ENCODE data around the gene MRE11. TPM values are rescaled to one million over a fixed set of nuclear protein-coding genes. Genes with fewer than 3 reads are reported as not detected.

MRE11 gene
- total RNA-seq, 1 experiment from 2014 or later: 27.2 TPM

- BruUV-seq (replicated peaks): no TSS peak
- TF ChIP-seq CTCF (IDR thresholded peaks at IDR 0.05; ENCODE audit: unreplicated experiment): no peak
- no peak overlapping the region for H3K4me3 Mint-ChIP-seq (ENCODE audit: low read depth, unreplicated experiment)
- intact Hi-C loops (cut with micrococcal nuclease; ENCODE audit: unreplicated experiment): no loop called here
- H3K27ac Mint-ChIP-seq (ENCODE audit: unreplicated experiment): no peak overlapping the region
- H3K9me3 Mint-ChIP-seq (ENCODE audit: low read depth, unreplicated experiment): no peaks in the 10 kb centered on the region
- H3K36me3 Mint-ChIP-seq (ENCODE audit: insufficient read depth, unreplicated experiment): peaks cover 11% of the 10 kb centered on the region
- no peak for DNase-seq
- no peaks in the 10 kb centered on the region for H3K27me3 Mint-ChIP-seq (ENCODE audit: unreplicated experiment)
- CTCF ChIA-PET: no interaction called here
- H3K4me1 Mint-ChIP-seq (ENCODE audit: low read depth, unreplicated experiment): no peaks in the 10 kb centered on the region
These were observed 7.6 kb downstream of the MRE11 start for GRCh38 chr11:94486068-94486467.

GRCh38 chr11:94481342-94481741 is 12.3 kb downstream of the MRE11 start:
- Mint-ChIP-seq H3K4me1 (ENCODE audit: low read depth, unreplicated experiment) (no peaks in the 10 kb centered on the region), H3K36me3 (ENCODE audit: insufficient read depth, unreplicated experiment) (peaks cover 6% of the 10 kb centered on the region), H3K9me3 (ENCODE audit: low read depth, unreplicated experiment) (no peaks in the 10 kb centered on the region), H3K27ac (ENCODE audit: unreplicated experiment) (no peak overlapping the region), H3K27me3 (ENCODE audit: unreplicated experiment) (no peaks in the 10 kb centered on the region), H3K4me3 (ENCODE audit: low read depth, unreplicated experiment) (no peak overlapping the region)
- BruUV-seq (replicated peaks): no TSS peak
- intact Hi-C loops (cut with micrococcal nuclease; ENCODE audit: unreplicated experiment): no loop called here
- no peak for DNase-seq
- TF ChIP-seq CTCF (IDR thresholded peaks at IDR 0.05; ENCODE audit: unreplicated experiment): no peak
- CTCF ChIA-PET: no interaction called here

GRCh38 chr11:94477624-94478023 is 16.0 kb downstream of the MRE11 start:
- CTCF ChIA-PET: no interaction called here
- no TSS peak for BruUV-seq (replicated peaks)
- H3K4me3 Mint-ChIP-seq (ENCODE audit: low read depth, unreplicated experiment): no peak overlapping the region
- no peak overlapping the region for H3K27ac Mint-ChIP-seq (ENCODE audit: unreplicated experiment)
- H3K27me3 Mint-ChIP-seq (ENCODE audit: unreplicated experiment): no peaks in the 10 kb centered on the region
- no peak for TF ChIP-seq CTCF (IDR thresholded peaks at IDR 0.05; ENCODE audit: unreplicated experiment)
- DNase-seq: no peak
- peaks cover 6% of the 10 kb centered on the region for H3K36me3 Mint-ChIP-seq (ENCODE audit: insufficient read depth, unreplicated experiment)
- H3K4me1 Mint-ChIP-seq (ENCODE audit: low read depth, unreplicated experiment): no peaks in the 10 kb centered on the region
- no peaks in the 10 kb centered on the region for H3K9me3 Mint-ChIP-seq (ENCODE audit: low read depth, unreplicated experiment)
- intact Hi-C loops (cut with micrococcal nuclease; ENCODE audit: unreplicated experiment): no loop called here

GRCh38 chr11:94472916-94473799 is 20.5 kb downstream of the MRE11 start:
- no peaks in the 10 kb centered on the region for H3K4me1 Mint-ChIP-seq (ENCODE audit: low read depth, unreplicated experiment)
- no peaks in the 10 kb centered on the region for H3K36me3 Mint-ChIP-seq (ENCODE audit: insufficient read depth, unreplicated experiment)
- no peak overlapping the region for H3K4me3 Mint-ChIP-seq (ENCODE audit: low read depth, unreplicated experiment)
- no peak for TF ChIP-seq CTCF (IDR thresholded peaks at IDR 0.05; ENCODE audit: unreplicated experiment)
- no peaks in the 10 kb centered on the region for H3K27me3 Mint-ChIP-seq (ENCODE audit: unreplicated experiment)
- CTCF ChIA-PET: no interaction called here
- BruUV-seq (replicated peaks): no TSS peak
- no peaks in the 10 kb centered on the region for H3K9me3 Mint-ChIP-seq (ENCODE audit: low read depth, unreplicated experiment)
- intact Hi-C loops (cut with micrococcal nuclease; ENCODE audit: unreplicated experiment): no loop called here
- DNase-seq: no peak
- no peak overlapping the region for H3K27ac Mint-ChIP-seq (ENCODE audit: unreplicated experiment)

All from Calu3 (cell line).